NK-92 (cell line): Measurements from ENCODE around the gene ARHGAP20.

Experiments
- DNase-seq: peaks from one replicate; lab custom pipeline; 2025; ENCODE audit not compliant: unreplicated experiment; lab: John Stamatoyannopoulos, UW

Gene ARHGAP20

DNA sequence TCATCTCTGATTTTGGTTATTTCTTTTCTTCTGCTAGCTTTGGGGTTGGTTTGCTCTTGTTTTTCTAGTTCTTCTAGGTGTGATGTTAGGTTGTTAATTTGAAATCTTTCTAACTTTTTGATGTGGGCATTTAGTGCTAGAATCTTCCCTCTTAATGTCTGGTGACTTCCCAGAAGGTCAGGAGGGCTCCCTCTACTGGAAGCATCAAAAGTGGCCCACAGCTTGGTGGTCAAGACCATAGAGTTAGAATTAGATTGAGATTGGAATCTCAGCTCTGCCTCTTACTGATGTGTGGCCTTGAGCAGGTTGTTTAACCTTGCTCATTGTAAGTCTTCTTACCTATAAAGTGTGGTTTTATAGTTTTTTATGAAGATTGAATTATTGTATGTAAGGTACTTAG lies 183.2 kb downstream of the ARHGAP20 start:
- no peak for DNase-seq

GRCh38 chr11:110527146-110527545 lies 185.1 kb downstream of the ARHGAP20 start:
- DNase-seq: no peak
